MM.1S (cell line): ENCODE results near the gene ARMC2.
A peak's percentile ranks its signal among the peaks of the same experiment; 100 is the strongest.

Source experiments
- DNase-seq: peaks from one replicate; pipeline ENCODE4 v3.0.0-alpha.2; 2015
- H2AFZ ChIP-seq: fragments of 300-600 bp; sonication (generic); 2 replicates; pipeline ENCODE4 v1.6.0; 2016; ENCODE audit warnings: antibody characterized with exemption, low read length
- H3F3A ChIP-seq: fragments of 300-600 bp; sonication (generic); 2 replicates; pipeline ENCODE4 v1.6.1; 2016; ENCODE audit warnings: mild to moderate bottlenecking, antibody characterized with exemption, low read length, moderate library complexity, mixed read lengths; ENCODE audit not compliant: insufficient read depth
- H3K27ac ChIP-seq: fragments of 300-600 bp; sonication (generic); 2 replicates; pipeline ENCODE4 v1.5.1; 2016; ENCODE audit warnings: mild to moderate bottlenecking, low read length
- H3K27me3 ChIP-seq: fragments of 300-600 bp; sonication (generic); replicated peaks from 2 replicates; pipeline ENCODE4 v1.6.0; 2016; ENCODE audit warnings: low read length; ENCODE audit not compliant: insufficient read depth
- H3K36me3 ChIP-seq: fragments of 300-600 bp; sonication (generic); replicated peaks from 2 replicates; pipeline ENCODE4 v1.6.1; 2016; ENCODE audit warnings: mild to moderate bottlenecking, low read length, mixed read lengths; ENCODE audit not compliant: insufficient read depth
- H3K4me1 ChIP-seq: fragments of 300-600 bp; sonication (generic); 2 replicates; pipeline ENCODE4 v1.6.1; 2016; ENCODE audit warnings: low read length, mixed read lengths
- H3K4me2 ChIP-seq: fragments of 300-600 bp; sonication (generic); 2 replicates; pipeline ENCODE4 v1.6.0; 2016; ENCODE audit warnings: low read depth, low read length
- H3K4me3 ChIP-seq: fragments of 300-600 bp; sonication (generic); 2 replicates; pipeline ENCODE4 v1.5.1; 2016; ENCODE audit warnings: low read length, mixed read lengths
- H3K79me2 ChIP-seq: fragments of 300-600 bp; sonication (generic); 2 replicates; pipeline ENCODE4 v1.6.1; 2016; ENCODE audit warnings: mixed run types, low read length, mixed read lengths
- H3K9ac ChIP-seq: fragments of 300-600 bp; sonication (generic); 2 replicates; pipeline ENCODE4 v1.6.1; 2016; ENCODE audit warnings: low read length, mixed read lengths
- H3K9me2 ChIP-seq: fragments of 300-600 bp; sonication (generic); replicated peaks from 2 replicates; pipeline ENCODE4 v1.6.1; 2016; ENCODE audit warnings: mild to moderate bottlenecking, low read length, mixed read lengths; ENCODE audit not compliant: insufficient read depth
- H3K9me3 ChIP-seq: fragments of 300-600 bp; sonication (generic); replicated peaks from 2 replicates; pipeline ENCODE4 v1.6.1; 2016; ENCODE audit warnings: mild to moderate bottlenecking, low read length, mixed read lengths; ENCODE audit not compliant: insufficient read depth
- H4K20me1 ChIP-seq: fragments of 300-600 bp; sonication (generic); 2 replicates; pipeline ENCODE4 v1.6.1; 2016; ENCODE audit warnings: mild to moderate bottlenecking, low read length, moderate library complexity, mixed read lengths; ENCODE audit not compliant: insufficient read depth
- EZH2 ChIP-seq: fragments of 300-600 bp; sonication (generic); optimal IDR thresholded peaks from 2 replicates; pipeline ENCODE3; 2017; ENCODE audit warnings: low read depth, mild to moderate bottlenecking, antibody characterized with exemption, low read length, mixed read lengths
- EZH2phosphoT487 ChIP-seq: fragments of 300-600 bp; sonication (generic); IDR thresholded peaks from 2 replicates; pipeline ENCODE4 v1.6.1; 2018; ENCODE audit warnings: antibody characterized with exemption, low read length
- TF ChIP-seq, protein P1 (sequence below): fragments of 300-600 bp; sonication (generic); IDR thresholded peaks from 2 replicates; pipeline ENCODE4 v1.5.1; 2016; ENCODE audit warnings: antibody characterized with exemption, low read length, mixed read lengths

Gene ARMC2

GRCh38 chr6:108839083-108839642 lies 9.1 kb upstream of the ARMC2 start:
- H3K27ac ChIP-seq = no peak overlapping the region
- H2AFZ ChIP-seq = no peak overlapping the region
- no peaks in the 10 kb centered on the region for H3K9me2 ChIP-seq
- H3F3A ChIP-seq = peaks cover 19% of the 10 kb centered on the region
- H3K4me3 ChIP-seq = no peak overlapping the region
- no peak for DNase-seq
- no peaks in the 10 kb centered on the region for H4K20me1 ChIP-seq
- H3K4me2 ChIP-seq = no peak overlapping the region
- TF ChIP-seq EZH2phosphoT487 = no peak
- TF ChIP-seq, protein P1, sequence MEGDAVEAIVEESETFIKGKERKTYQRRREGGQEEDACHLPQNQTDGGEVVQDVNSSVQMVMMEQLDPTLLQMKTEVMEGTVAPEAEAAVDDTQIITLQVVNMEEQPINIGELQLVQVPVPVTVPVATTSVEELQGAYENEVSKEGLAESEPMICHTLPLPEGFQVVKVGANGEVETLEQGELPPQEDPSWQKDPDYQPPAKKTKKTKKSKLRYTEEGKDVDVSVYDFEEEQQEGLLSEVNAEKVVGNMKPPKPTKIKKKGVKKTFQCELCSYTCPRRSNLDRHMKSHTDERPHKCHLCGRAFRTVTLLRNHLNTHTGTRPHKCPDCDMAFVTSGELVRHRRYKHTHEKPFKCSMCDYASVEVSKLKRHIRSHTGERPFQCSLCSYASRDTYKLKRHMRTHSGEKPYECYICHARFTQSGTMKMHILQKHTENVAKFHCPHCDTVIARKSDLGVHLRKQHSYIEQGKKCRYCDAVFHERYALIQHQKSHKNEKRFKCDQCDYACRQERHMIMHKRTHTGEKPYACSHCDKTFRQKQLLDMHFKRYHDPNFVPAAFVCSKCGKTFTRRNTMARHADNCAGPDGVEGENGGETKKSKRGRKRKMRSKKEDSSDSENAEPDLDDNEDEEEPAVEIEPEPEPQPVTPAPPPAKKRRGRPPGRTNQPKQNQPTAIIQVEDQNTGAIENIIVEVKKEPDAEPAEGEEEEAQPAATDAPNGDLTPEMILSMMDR = no peak
- no peak for TF ChIP-seq EZH2
- H3K9ac ChIP-seq = no peak overlapping the region
- no peaks in the 10 kb centered on the region for H3K36me3 ChIP-seq
- peaks cover 51% of the 10 kb centered on the region for H3K4me1 ChIP-seq
- no peaks in the 10 kb centered on the region for H3K9me3 ChIP-seq
- no peaks in the 10 kb centered on the region for H3K27me3 ChIP-seq
- peaks cover 26% of the 10 kb centered on the region for H3K79me2 ChIP-seq

DNA sequence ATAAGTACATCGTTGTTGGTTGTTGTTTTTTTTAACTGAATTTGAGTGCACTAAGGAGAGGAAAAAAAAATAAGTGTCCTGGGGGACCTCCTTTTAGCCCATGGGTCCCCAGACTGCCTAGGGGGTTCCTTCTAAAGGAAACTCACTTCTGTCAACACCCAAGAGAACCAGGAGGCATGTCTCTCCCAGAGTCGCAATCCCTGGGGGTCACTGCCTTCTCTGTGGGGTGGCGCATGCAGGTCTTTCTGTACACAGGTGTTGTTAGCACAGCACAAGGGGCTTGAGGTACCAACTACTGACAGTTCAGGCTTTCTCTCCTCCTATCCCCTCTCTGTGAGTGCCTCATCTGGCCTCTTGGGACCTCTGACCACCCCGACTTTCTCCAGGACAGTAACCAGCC lies 7.3 kb upstream of the ARMC2 start:
- Histone ChIP-seq H3K9ac (no peak overlapping the region), H2AFZ (no peak overlapping the region), H3K27ac (no peak overlapping the region)

DNA sequence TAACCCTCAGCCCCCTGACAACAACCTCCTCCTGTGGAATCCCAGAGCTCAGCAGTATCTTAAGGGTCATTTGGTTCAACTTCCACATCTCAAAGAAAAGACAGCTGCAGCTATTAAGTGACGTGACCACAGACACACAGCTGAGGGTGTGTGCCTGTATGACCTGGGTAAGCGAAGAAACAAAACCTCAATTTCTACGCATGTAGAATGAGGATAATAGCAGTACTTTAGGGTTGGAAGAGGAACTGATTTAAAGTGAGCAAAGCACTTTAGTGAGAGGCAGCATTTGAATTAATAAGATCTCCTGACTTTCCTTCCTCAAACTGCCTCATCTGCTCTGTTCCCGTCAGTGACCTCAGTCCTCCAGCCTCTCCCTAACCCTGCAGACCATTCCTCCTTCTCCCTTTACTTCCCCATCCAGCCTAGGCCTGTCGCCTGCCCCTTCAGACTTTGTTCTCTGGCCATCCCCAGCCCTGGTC lies 6.8 kb upstream of the ARMC2 start:
- Histone ChIP-seq H4K20me1 (no peaks in the 10 kb centered on the region), H3F3A (peaks cover 17% of the 10 kb centered on the region), H3K9ac (peak overlapping the region; percentile 40), H3K79me2 (peaks cover 12% of the 10 kb centered on the region; the same call in 1 of the 2 replicates), H3K4me3 (no peak overlapping the region), H3K9me3 (no peaks in the 10 kb centered on the region), H3K9me2 (no peaks in the 10 kb centered on the region), H2AFZ (no peak overlapping the region), H3K27ac (peak overlapping the region; percentile 37; the same call in 1 of the 2 replicates), H3K4me2 (no peak overlapping the region; the same call in 1 of the 2 replicates), H3K36me3 (no peaks in the 10 kb centered on the region), H3K4me1 (peaks cover 31% of the 10 kb centered on the region), H3K27me3 (no peaks in the 10 kb centered on the region)
- DNase-seq = peak; percentile 17
- TF ChIP-seq, protein P1 = no peak
- TF ChIP-seq EZH2 (no peak), EZH2phosphoT487 (no peak)

More for the DNA sequence above, 7.3 kb upstream of the ARMC2 start:
- H3K79me2 ChIP-seq = peaks cover 12% of the 10 kb centered on the region; the same call in 1 of the 2 replicates
- H3K9me2 ChIP-seq = no peaks in the 10 kb centered on the region
- no peaks in the 10 kb centered on the region for H3K27me3 ChIP-seq
- no peaks in the 10 kb centered on the region for H3K9me3 ChIP-seq
- no peaks in the 10 kb centered on the region for H4K20me1 ChIP-seq
- H3F3A ChIP-seq = peaks cover 19% of the 10 kb centered on the region
- H3K36me3 ChIP-seq = no peaks in the 10 kb centered on the region
- TF ChIP-seq, protein P1 = no peak
- TF ChIP-seq EZH2phosphoT487 = no peak
- H3K4me1 ChIP-seq = peaks cover 36% of the 10 kb centered on the region
- no peak overlapping the region for H3K4me3 ChIP-seq
- no peak for DNase-seq
- H3K4me2 ChIP-seq = no peak overlapping the region; the same call in 1 of the 2 replicates
